NCI-H2196 (cell line): Measurements from ENCODE around the gene SOS1.
"Not testable (repeated sequence)": the region's sequence is repeated elsewhere in the genome, so short reads cannot be mapped to it uniquely, and the experiment has no call there.

Experiments
- DNase-seq: peaks from one replicate; lab custom pipeline; 2025; ENCODE audit not compliant: unreplicated experiment; lab: John Stamatoyannopoulos, UW

SOS1 gene

GRCh38 chr2:39139511-39140237 lies 18.8 kb upstream of the SOS1 start:
- no peak for DNase-seq

GRCh38 chr2:39138837-39139211 lies 18.0 kb upstream of the SOS1 start:
- DNase-seq = no peak

GRCh38 chr2:39138187-39138836 lies 17.5 kb upstream of the SOS1 start:
- DNase-seq = not testable (repeated sequence)

GRCh38 chr2:39136799-39137198 lies 15.9 kb upstream of the SOS1 start:
- DNase-seq = no peak

- DNase-seq = no peak
These were observed 14.9 kb upstream of the SOS1 start for GRCh38 chr2:39135690-39136259.

GRCh38 chr2:39133215-39133851 lies 12.5 kb upstream of the SOS1 start:
- DNase-seq = no peak

- no peak for DNase-seq
These were observed 8.1 kb upstream of the SOS1 start for GRCh38 chr2:39128919-39129391.

GRCh38 chr2:39127973-39128372 lies 7.1 kb upstream of the SOS1 start:
- DNase-seq = no peak

- no peak for DNase-seq
These were observed 3.9 kb upstream of the SOS1 start for GRCh38 chr2:39124746-39125057.

- DNase-seq = peak; percentile 98
These were observed 3.3 kb upstream of the SOS1 start for GRCh38 chr2:39124000-39124745.

- no peak for DNase-seq
These were observed 2.7 kb upstream of the SOS1 start for GRCh38 chr2:39123436-39123999.

GRCh38 chr2:39121523-39122063 lies 742 bp upstream of the SOS1 start:
- DNase-seq = peak; percentile 49

- DNase-seq = peak; percentile 42
These were observed 405 bp downstream of the SOS1 start for GRCh38 chr2:39120521-39120770.

- DNase-seq = no peak
These were observed 925 bp downstream of the SOS1 start for GRCh38 chr2:39119732-39120520.

- DNase-seq = no peak
These were observed 1.9 kb downstream of the SOS1 start for GRCh38 chr2:39118786-39119499.

GRCh38 chr2:39115556-39115955 lies 5.3 kb downstream of the SOS1 start:
- no peak for DNase-seq

- no peak for DNase-seq
These were observed 6.1 kb downstream of the SOS1 start for GRCh38 chr2:39114771-39115170.

- DNase-seq = no peak
These were observed 11.3 kb downstream of the SOS1 start for GRCh38 chr2:39109537-39109936.

- DNase-seq = no peak
These were observed 12.5 kb downstream of the SOS1 start for GRCh38 chr2:39108377-39108776.
